C4-2B (cell line): ENCODE measurements around the gene FAM89A.

ENCODE experiments used
- ZFX ChIP-seq: fragments of 450-650 bp; IDR thresholded peaks from 2 replicates; pipeline ENCODE4 v1.6.1; 2017
- TF ChIP-seq, protein P1 (sequence below): fragments of 450-650 bp; conservative IDR thresholded peaks from 2 replicates; pipeline ENCODE4 v1.5.1; 2017; ENCODE audit warnings: mild to moderate bottlenecking

DNA sequence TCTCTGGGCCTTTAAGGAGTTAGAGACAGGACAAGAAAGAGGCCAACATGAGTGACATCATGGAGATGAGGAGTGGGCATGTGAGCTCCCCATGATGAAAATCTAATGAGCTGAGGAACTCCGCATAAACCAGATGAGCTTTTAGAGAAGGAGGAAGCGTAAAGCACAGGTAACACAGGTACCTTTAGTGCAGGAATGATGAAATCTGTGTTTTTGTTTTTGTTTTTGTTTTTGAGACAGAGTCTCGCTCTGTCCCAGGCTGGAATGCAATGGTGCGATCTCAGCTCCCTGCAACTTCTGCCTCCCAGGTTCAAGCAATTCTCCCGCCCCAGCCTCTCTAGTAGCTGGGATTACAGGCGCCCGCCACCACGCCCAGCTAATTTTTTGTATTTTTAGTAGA lies 12.7 kb upstream of the FAM89A start:
- TF ChIP-seq, protein P1, sequence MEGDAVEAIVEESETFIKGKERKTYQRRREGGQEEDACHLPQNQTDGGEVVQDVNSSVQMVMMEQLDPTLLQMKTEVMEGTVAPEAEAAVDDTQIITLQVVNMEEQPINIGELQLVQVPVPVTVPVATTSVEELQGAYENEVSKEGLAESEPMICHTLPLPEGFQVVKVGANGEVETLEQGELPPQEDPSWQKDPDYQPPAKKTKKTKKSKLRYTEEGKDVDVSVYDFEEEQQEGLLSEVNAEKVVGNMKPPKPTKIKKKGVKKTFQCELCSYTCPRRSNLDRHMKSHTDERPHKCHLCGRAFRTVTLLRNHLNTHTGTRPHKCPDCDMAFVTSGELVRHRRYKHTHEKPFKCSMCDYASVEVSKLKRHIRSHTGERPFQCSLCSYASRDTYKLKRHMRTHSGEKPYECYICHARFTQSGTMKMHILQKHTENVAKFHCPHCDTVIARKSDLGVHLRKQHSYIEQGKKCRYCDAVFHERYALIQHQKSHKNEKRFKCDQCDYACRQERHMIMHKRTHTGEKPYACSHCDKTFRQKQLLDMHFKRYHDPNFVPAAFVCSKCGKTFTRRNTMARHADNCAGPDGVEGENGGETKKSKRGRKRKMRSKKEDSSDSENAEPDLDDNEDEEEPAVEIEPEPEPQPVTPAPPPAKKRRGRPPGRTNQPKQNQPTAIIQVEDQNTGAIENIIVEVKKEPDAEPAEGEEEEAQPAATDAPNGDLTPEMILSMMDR = no peak
- no peak for TF ChIP-seq ZFX
